K562 (cell line): ENCODE results near the gene IDS.
A peak's percentile ranks its signal among the peaks of the same experiment; 100 is the strongest.

ENCODE experiments used
- ATF2 ChIP-seq: sonication (generic); formaldehyde crosslinking; IDR thresholded peaks from 2 replicates; pipeline ENCODE4 v1.8.1; 2022; ENCODE audit warnings: missing genetic modification reagents
- CHD1 ChIP-seq: fragments of 200-600 bp; sonication (generic); IDR thresholded peaks from one replicate; pipeline ENCODE4 v1.6.1; 2012; ENCODE audit warnings: mild to moderate bottlenecking, moderate library complexity, low read length, inconsistent platforms
- EZH2 ChIP-seq: IDR thresholded peaks from 2 replicates; pipeline ENCODE4 v1.6.1; 2012; ENCODE audit warnings: low read depth, mild to moderate bottlenecking, inconsistent platforms, low read length, borderline replicate concordance
- GATA2 ChIP-seq: sonication (generic); formaldehyde crosslinking; IDR thresholded peaks from 2 replicates; pipeline ENCODE4 v1.4.0; 2020; ENCODE audit warnings: mild to moderate bottlenecking, missing genetic modification reagents
- TBL1XR1 ChIP-seq, 2 experiments: IDR thresholded peaks; 2 replicates each; pipeline ENCODE4 v1.6.1; 2012; ENCODE audit warnings: improper control_type of control experiment in 2 of 2, low read length in 2 of 2, mild to moderate bottlenecking in 1 of 2
- TOE1 ChIP-seq, 2 experiments: fragments of 450-650 bp in 1 of 2; sonication (generic) in 1 of 2; formaldehyde crosslinking in 1 of 2; IDR thresholded peaks; 2 replicates each; pipeline versions ENCODE4 v1.7.1 to v1.8.0; 2016 to 2022; ENCODE audit warnings: borderline replicate concordance in 2 of 2, mild to moderate bottlenecking in 2 of 2, antibody characterized with exemption in 1 of 2, inconsistent platforms in 1 of 2, low read depth in 1 of 2, missing genetic modification reagents in 1 of 2, moderate library complexity in 1 of 2
- ZNF384 ChIP-seq: IDR thresholded peaks from 2 replicates; pipeline ENCODE4 v1.6.1; 2012; ENCODE audit warnings: low read depth, low read length, improper control_type of control experiment
- TF ChIP-seq, protein P1 (sequence below), 2 experiments: fragments of 450-650 bp; formaldehyde crosslinking in 1 of 2; IDR thresholded peaks; 2 replicates each; pipeline versions ENCODE4 v1.4.0 to v1.6.1; 2014 to 2020; ENCODE audit warnings: mild to moderate bottlenecking in 2 of 2, borderline replicate concordance in 1 of 2, low read depth in 1 of 2

DNA sequence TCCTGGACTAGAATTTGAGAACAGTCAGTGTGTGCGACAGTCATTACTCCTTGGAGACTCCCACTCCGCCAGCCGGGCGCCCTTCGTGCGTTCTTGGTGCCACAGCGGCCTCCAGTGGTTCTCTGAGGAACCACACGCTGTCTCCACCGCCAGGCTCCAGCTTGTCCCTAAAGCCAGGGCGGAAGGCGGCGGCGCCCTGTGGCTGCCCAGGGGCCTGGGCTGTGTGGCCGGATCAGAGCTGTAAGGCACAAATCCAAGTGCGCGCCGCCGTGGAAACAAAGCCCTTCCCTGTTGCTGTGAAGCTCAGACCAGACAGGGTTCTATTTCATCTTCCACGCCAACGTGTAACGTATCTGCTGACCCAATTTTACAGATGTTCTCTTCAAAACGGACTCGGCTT, 34.2 kb downstream of the IDS start:
- TF ChIP-seq GATA2 (CRISPR knock-in tag), result no peak
- TF ChIP-seq CHD1, result no peak
- no peak for TF ChIP-seq ZNF384
- no peak for TF ChIP-seq TOE1 (IDR thresholded peaks at IDR 0.05; ENCODE audit: borderline replicate concordance)
- no peak for TF ChIP-seq TOE1 (CRISPR knock-in tag; IDR thresholded peaks at IDR 0.05; ENCODE audit: borderline replicate concordance, low read depth)
- TF ChIP-seq TBL1XR1 (IDR thresholded peaks at IDR 0.05; ENCODE audit: low read length in 2 of 2), result no peak
- TF ChIP-seq EZH2, result no peak
- TF ChIP-seq ATF2, result no peak
- TF ChIP-seq, protein P1, sequence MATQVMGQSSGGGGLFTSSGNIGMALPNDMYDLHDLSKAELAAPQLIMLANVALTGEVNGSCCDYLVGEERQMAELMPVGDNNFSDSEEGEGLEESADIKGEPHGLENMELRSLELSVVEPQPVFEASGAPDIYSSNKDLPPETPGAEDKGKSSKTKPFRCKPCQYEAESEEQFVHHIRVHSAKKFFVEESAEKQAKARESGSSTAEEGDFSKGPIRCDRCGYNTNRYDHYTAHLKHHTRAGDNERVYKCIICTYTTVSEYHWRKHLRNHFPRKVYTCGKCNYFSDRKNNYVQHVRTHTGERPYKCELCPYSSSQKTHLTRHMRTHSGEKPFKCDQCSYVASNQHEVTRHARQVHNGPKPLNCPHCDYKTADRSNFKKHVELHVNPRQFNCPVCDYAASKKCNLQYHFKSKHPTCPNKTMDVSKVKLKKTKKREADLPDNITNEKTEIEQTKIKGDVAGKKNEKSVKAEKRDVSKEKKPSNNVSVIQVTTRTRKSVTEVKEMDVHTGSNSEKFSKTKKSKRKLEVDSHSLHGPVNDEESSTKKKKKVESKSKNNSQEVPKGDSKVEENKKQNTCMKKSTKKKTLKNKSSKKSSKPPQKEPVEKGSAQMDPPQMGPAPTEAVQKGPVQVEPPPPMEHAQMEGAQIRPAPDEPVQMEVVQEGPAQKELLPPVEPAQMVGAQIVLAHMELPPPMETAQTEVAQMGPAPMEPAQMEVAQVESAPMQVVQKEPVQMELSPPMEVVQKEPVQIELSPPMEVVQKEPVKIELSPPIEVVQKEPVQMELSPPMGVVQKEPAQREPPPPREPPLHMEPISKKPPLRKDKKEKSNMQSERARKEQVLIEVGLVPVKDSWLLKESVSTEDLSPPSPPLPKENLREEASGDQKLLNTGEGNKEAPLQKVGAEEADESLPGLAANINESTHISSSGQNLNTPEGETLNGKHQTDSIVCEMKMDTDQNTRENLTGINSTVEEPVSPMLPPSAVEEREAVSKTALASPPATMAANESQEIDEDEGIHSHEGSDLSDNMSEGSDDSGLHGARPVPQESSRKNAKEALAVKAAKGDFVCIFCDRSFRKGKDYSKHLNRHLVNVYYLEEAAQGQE (IDR thresholded peaks at IDR 0.05; ENCODE audit: borderline replicate concordance), result peak; percentile 72
- TF ChIP-seq, protein P1 (CRISPR knock-in tag; IDR thresholded peaks at IDR 0.05; ENCODE audit: low read depth), result no peak
